ENCODE measurements around the gene DGKD.

Gene DGKD

DNA sequence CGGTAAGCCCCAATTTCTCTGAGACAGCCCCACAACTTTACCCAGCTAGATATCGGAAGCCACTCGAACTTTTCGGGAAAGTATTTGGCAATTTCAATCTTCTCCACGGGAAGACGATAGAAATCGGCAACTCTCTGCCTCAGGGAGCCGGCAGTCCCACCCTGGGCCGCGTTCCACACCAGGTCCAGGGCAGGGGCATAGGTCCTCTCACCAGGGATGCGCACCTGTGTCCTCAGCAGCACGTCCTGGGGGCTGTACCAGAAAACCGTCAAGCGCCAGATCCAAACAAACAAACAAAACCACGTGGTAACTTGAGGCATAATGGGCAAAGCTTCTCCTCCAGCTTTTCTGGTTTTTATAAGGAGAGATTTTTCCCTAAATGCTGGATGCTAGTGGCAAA is 131.4 kb downstream of the DGKD start:
- H3K27ac ChIP-seq (ENCODE audit: low read depth, low read length): no peak overlapping the region
- no peaks in the 10 kb centered on the region for H4K20me1 ChIP-seq (ENCODE audit: low read depth, low read length)
- no peak for TF ChIP-seq EZH2phosphoT487 (conservative IDR thresholded peaks at IDR 0.05; ENCODE audit: low read length)
- TF ChIP-seq, protein P1, sequence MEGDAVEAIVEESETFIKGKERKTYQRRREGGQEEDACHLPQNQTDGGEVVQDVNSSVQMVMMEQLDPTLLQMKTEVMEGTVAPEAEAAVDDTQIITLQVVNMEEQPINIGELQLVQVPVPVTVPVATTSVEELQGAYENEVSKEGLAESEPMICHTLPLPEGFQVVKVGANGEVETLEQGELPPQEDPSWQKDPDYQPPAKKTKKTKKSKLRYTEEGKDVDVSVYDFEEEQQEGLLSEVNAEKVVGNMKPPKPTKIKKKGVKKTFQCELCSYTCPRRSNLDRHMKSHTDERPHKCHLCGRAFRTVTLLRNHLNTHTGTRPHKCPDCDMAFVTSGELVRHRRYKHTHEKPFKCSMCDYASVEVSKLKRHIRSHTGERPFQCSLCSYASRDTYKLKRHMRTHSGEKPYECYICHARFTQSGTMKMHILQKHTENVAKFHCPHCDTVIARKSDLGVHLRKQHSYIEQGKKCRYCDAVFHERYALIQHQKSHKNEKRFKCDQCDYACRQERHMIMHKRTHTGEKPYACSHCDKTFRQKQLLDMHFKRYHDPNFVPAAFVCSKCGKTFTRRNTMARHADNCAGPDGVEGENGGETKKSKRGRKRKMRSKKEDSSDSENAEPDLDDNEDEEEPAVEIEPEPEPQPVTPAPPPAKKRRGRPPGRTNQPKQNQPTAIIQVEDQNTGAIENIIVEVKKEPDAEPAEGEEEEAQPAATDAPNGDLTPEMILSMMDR (IDR thresholded peaks at IDR 0.05; ENCODE audit: insufficient read depth, low read length, poor library complexity, severe bottlenecking): no peak
- no peak overlapping the region for H3K9ac ChIP-seq (ENCODE audit: low read length)
- no peaks in the 10 kb centered on the region for H3K36me3 ChIP-seq (ENCODE audit: low read length)
- H3K4me3 ChIP-seq (ENCODE audit: insufficient read depth, low read length, poor library complexity, severe bottlenecking): no peak overlapping the region
- H3K4me2 ChIP-seq (ENCODE audit: low read depth, low read length, poor library complexity, severe bottlenecking): no peak overlapping the region
- no peaks in the 10 kb centered on the region for H3K9me3 ChIP-seq (ENCODE audit: insufficient read depth, low read length)
- H3F3A ChIP-seq (ENCODE audit: insufficient read depth): no peaks in the 10 kb centered on the region
- H3K9me2 ChIP-seq (replicated peaks; ENCODE audit: insufficient read depth, low read length): no peaks in the 10 kb centered on the region
- no peaks in the 10 kb centered on the region for H3K79me2 ChIP-seq (ENCODE audit: insufficient read depth, low read length)
- no peak overlapping the region for H2AFZ ChIP-seq (ENCODE audit: low read depth, low read length, severe bottlenecking)
- no peaks in the 10 kb centered on the region for H3K27me3 ChIP-seq (ENCODE audit: low read length)

DNA sequence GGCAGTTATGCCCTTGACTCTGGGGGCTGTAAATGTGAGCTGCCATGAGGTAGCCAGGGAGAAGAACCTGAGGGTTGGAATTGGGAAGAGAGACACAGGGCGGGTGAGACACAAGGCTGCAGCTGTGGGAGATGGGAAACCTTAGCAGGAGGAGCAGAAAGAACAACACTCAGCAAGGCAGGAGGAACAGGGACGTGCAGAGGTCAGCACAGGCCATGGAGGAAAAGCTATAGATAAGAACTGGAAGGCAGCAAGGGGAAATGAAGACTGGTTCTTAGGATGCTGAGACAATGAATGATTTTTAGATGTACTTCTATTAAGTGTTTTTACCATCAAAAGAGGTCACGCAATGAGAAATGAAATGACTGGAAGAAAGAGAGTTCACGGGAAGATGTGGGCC is 132.1 kb downstream of the DGKD start:
- H3K4me2 ChIP-seq (ENCODE audit: low read depth, low read length, poor library complexity, severe bottlenecking): no peak overlapping the region
- no peak overlapping the region for H3K27ac ChIP-seq (ENCODE audit: low read depth, low read length)
- H3K79me2 ChIP-seq (ENCODE audit: insufficient read depth, low read length): no peaks in the 10 kb centered on the region
- H3K27me3 ChIP-seq (ENCODE audit: low read length): no peaks in the 10 kb centered on the region
- no peaks in the 10 kb centered on the region for H3F3A ChIP-seq (ENCODE audit: insufficient read depth)
- no peaks in the 10 kb centered on the region for H3K9me3 ChIP-seq (ENCODE audit: insufficient read depth, low read length)
- H3K4me3 ChIP-seq (ENCODE audit: insufficient read depth, low read length, poor library complexity, severe bottlenecking): no peak overlapping the region
- no peak for TF ChIP-seq EZH2phosphoT487 (conservative IDR thresholded peaks at IDR 0.05; ENCODE audit: low read length)
- TF ChIP-seq, protein P1 (IDR thresholded peaks at IDR 0.05; ENCODE audit: insufficient read depth, low read length, poor library complexity, severe bottlenecking): no peak
- no peaks in the 10 kb centered on the region for H3K36me3 ChIP-seq (ENCODE audit: low read length)
- no peak overlapping the region for H3K9ac ChIP-seq (ENCODE audit: low read length)
- H3K9me2 ChIP-seq (replicated peaks; ENCODE audit: insufficient read depth, low read length): no peaks in the 10 kb centered on the region
- no peak overlapping the region for H2AFZ ChIP-seq (ENCODE audit: low read depth, low read length, severe bottlenecking)
- H4K20me1 ChIP-seq (ENCODE audit: low read depth, low read length): no peaks in the 10 kb centered on the region

DNA sequence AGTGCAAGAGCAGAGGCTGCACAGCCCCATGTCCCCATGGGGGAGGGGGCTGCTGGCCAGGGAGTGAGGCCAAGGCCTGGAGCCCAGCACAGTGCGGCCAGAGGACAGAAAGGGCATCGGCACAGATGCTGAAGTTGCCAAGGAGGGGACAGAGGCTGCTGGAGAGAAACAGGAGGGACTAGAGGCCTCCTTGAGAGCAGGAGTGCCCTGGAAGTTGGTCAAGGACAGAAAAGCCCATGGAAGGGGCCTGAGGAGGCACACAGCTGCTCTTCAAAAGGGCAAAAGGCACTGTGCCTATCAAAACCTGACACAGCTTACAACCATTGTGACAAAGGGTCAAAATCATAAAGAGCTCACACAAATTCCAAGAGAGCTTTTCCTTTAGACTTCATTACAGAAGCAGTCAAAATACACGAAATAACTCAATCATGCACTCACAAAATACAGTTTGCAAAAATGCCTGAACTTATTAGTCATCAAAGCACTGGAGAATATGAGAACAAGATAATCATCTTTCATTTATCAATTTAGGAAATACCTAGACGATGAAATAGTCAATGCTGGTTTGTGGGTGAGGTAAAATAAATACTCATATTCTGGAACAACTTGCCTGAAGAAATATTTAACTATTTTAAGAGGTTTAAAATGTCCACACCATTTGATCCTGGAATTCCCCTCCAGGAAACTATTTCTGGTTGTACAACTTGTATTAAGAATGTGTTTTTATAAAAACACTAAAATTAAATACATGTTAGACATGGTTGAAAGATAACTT is 132.7 kb downstream of the DGKD start:
- Histone ChIP-seq H3K4me3 (ENCODE audit: insufficient read depth, low read length, poor library complexity, severe bottlenecking) (no peak overlapping the region), H3K27ac (ENCODE audit: low read depth, low read length) (no peak overlapping the region), H3K9me3 (ENCODE audit: insufficient read depth, low read length) (no peaks in the 10 kb centered on the region), H3K36me3 (ENCODE audit: low read length) (no peaks in the 10 kb centered on the region), H2AFZ (ENCODE audit: low read depth, low read length, severe bottlenecking) (no peak overlapping the region), H3F3A (ENCODE audit: insufficient read depth) (no peaks in the 10 kb centered on the region), H3K4me2 (ENCODE audit: low read depth, low read length, poor library complexity, severe bottlenecking) (no peak overlapping the region), H3K9ac (ENCODE audit: low read length) (no peak overlapping the region), H3K27me3 (ENCODE audit: low read length) (no peaks in the 10 kb centered on the region), H3K79me2 (ENCODE audit: insufficient read depth, low read length) (no peaks in the 10 kb centered on the region), H4K20me1 (ENCODE audit: low read depth, low read length) (no peaks in the 10 kb centered on the region), H3K9me2 (replicated peaks; ENCODE audit: insufficient read depth, low read length) (no peaks in the 10 kb centered on the region)
- no peak for TF ChIP-seq EZH2phosphoT487 (conservative IDR thresholded peaks at IDR 0.05; ENCODE audit: low read length)
- TF ChIP-seq, protein P1 (IDR thresholded peaks at IDR 0.05; ENCODE audit: insufficient read depth, low read length, poor library complexity, severe bottlenecking): no peak
